ENCODE measurements around the gene RAB3IP.
"Not testable (repeated sequence)": the region's sequence is repeated elsewhere in the genome, so short reads cannot be mapped to it uniquely, and the experiment has no call there.

The RAB3IP gene

DNA sequence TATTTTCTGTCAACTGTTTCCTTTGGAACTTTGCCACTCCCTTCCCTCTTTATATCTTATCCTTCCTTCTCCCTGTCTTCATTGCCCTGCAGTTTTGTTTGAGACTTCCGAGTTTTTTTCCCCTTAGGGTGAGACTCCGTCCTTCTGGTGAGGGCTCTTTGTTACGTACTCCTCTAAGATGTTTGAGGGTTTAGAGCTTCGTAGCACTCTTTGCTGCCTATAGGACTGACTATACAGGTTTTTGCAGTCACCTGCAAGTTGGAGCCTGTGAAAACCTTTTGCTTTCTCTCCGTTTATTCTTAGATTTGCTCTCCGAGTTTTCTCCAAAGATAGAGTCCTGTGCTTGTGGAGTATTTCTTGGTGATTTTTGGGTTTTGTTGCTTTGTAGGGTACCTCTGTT is 44.7 kb downstream of the RAB3IP start:
- H4K20me1 ChIP-seq: no peaks in the 10 kb centered on the region
- H3K36me3 ChIP-seq: peaks cover 14 to 39% (median 21%) of the 10 kb centered on the region in 11 experiments; a peak in 19 of 22 replicates
- H3K4me1 ChIP-seq: no peaks in the 10 kb centered on the region
- no peak overlapping the region for H3K4me2 ChIP-seq
- H3K9me3 ChIP-seq (replicated peaks in 1 of 11): peaks cover 9 to 39% (median 29%) of the 10 kb centered on the region in 11 experiments; a peak in 21 of 22 replicates
- no peak for TF ChIP-seq Cebpa-rat (IDR thresholded peaks at IDR 0.05)
- H3K9ac ChIP-seq: no peak overlapping the region
- H3K4me3 ChIP-seq: no peak overlapping the region
- no peak overlapping the region for H3K27ac ChIP-seq
- no peaks in the 10 kb centered on the region for H3K27me3 ChIP-seq

DNA sequence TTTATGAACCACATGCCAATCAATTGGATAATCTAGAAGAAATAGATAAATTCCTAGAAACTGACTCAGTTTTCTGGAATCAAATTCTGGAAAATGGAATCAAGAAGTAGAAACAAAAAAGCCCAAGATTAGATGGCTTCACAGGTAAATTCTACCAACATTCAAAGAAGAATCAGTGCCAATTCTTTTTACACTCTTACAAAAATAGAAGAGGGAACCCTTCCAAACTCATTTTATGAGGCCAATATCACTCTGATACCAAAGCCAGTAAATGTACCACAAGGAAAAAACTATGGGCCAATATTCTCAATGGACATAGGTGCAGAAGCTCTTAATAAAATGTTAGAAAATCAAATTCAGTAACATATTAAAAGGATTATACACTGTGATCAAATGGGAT is 50.7 kb downstream of the RAB3IP start:
- Histone ChIP-seq H3K27ac (no peak overlapping the region), H4K20me1 (no peaks in the 10 kb centered on the region), H3K27me3 (no peaks in the 10 kb centered on the region), H3K9me3 (replicated peaks in 1 of 11) (peaks cover 25 to 37% (median 28%) of the 10 kb centered on the region in 11 experiments), H3K36me3 (peaks cover 9 to 37% (median 25%) of the 10 kb centered on the region in 11 experiments; a peak in 19 of 22 replicates), H3K9ac (no peak overlapping the region), H3K4me3 (no peak overlapping the region), H3K4me1 (no peaks in the 10 kb centered on the region), H3K4me2 (no peak overlapping the region)
- no peak for TF ChIP-seq Cebpa-rat (IDR thresholded peaks at IDR 0.05)

DNA sequence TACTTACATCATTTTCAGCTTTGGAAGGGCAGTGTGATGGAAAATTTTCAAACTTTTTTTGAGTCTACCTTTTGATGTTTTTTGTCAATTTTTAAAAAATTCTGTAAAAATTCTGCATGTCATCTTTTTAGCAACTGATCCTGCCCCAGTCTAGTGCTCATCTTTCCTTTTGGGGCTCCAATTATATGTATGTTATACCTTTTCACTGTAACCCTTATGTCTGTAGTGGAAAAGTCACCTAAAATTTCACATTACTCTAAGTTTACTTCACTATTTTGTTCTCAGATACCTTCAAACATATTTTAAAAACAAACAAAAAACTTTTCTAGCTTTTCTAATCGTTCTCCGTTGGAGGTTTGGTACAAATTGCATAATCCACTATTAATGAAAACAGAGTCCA is 53.9 kb downstream of the RAB3IP start:
- no peak for TF ChIP-seq Cebpa-rat (IDR thresholded peaks at IDR 0.05)
- no peak overlapping the region for H3K4me3 ChIP-seq
- peaks cover 26 to 37% (median 29%) of the 10 kb centered on the region in 11 experiments for H3K9me3 ChIP-seq (replicated peaks in 1 of 11)
- H3K27ac ChIP-seq: no peak overlapping the region
- H3K4me2 ChIP-seq: no peak overlapping the region
- H3K9ac ChIP-seq: no peak overlapping the region
- H3K27me3 ChIP-seq: no peaks in the 10 kb centered on the region
- H3K36me3 ChIP-seq: peaks cover 7 to 45% (median 28%) of the 10 kb centered on the region in 11 experiments; a peak in 21 of 22 replicates
- H4K20me1 ChIP-seq: no peaks in the 10 kb centered on the region
- H3K4me1 ChIP-seq: no peaks in the 10 kb centered on the region

DNA sequence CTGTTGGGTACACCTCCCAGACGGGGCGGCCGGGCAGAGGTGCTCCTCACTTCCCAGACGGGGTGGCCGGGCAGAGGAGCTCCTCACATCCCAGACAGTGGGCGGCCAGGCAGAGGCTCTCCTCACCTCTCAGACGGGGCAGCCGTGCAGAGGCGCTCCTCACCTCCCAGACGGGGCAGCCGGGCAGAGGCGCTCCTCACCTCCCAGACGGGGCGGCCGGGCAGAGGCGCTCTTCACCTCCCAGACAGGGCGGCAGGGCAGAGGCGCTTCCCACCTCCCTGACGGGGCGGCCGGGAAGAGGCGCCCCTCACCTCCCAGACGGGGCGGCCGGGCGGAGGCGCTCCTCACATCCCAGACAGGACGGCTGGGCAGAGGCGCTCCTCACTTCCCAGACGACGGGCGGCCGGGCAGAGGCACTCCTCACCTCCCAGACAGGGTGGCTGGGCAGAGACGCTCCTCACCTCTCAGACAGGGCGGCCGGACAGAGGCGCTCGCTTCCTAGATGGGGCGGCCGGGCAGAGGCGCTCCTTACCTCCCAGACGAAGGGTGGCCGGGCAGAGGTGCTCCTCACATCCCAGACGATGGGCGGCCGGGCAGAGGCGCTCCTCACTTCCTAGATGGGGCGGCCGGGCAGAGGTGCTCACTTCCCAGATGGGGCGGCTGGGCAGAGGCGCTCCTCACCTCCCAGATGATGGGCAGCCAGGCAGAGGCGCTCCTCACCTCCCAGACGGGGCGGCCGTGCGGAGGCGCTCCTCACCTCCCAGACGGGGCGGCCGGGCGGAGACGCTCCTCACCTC is 68.6 kb downstream of the RAB3IP start:
- H3K9me3 ChIP-seq (replicated peaks in 1 of 11): peaks cover 29 to 37% (median 33%) of the 10 kb centered on the region in 11 experiments
- H3K4me2 ChIP-seq, H3K27me3 ChIP-seq, H3K9ac ChIP-seq, H4K20me1 ChIP-seq, H3K27ac ChIP-seq, H3K4me1 ChIP-seq: not testable (repeated sequence)
- peaks cover 19 to 43% (median 24%) of the 10 kb centered on the region in 11 experiments for H3K36me3 ChIP-seq
- 0 out of 20 replicates have a peak overlapping the region, but pooled peaks of 1 of the 10 experiments have one; percentile 24 for H3K4me3 ChIP-seq

DNA sequence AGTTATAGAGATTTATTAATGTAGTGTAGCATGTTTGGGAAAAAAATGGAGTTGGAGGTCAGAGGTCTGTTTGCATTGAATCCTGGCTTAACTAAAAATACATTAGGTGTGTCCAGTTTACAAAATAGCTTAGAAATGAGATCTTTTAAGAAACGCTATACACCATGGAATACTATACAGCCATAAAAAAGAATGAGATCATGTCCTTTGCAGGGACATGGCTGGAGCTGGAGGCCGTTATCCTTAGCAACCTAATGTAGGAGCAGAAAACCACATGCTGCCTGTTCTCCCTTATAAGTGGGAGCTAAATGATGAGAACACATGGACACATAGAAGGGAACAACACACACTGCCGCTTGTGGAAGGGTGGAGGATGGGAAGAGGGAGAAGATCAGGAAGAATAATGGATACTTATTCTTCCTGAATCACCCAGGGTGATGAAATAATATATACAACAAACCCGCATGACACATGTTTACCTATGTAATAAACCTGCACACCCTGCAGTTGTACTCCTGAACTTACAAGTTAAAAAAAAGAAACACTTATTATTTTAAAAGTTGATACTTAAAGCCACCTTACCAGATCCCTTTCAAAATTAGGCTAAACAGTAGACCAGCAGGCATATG is 72.3 kb downstream of the RAB3IP start:
- no peak for TF ChIP-seq Cebpa-rat (IDR thresholded peaks at IDR 0.05)
- Histone ChIP-seq H3K4me1 (no peaks in the 10 kb centered on the region), H3K9me3 (replicated peaks in 1 of 11) (peaks cover 29 to 37% (median 33%) of the 10 kb centered on the region in 11 experiments), H3K9ac (no peak overlapping the region), H3K27me3 (no peaks in the 10 kb centered on the region), H3K4me3 (no peak overlapping the region), H3K27ac (no peak overlapping the region), H3K4me2 (no peak overlapping the region), H3K36me3 (peaks cover 19 to 41% (median 24%) of the 10 kb centered on the region in 11 experiments), H4K20me1 (no peaks in the 10 kb centered on the region)

DNA sequence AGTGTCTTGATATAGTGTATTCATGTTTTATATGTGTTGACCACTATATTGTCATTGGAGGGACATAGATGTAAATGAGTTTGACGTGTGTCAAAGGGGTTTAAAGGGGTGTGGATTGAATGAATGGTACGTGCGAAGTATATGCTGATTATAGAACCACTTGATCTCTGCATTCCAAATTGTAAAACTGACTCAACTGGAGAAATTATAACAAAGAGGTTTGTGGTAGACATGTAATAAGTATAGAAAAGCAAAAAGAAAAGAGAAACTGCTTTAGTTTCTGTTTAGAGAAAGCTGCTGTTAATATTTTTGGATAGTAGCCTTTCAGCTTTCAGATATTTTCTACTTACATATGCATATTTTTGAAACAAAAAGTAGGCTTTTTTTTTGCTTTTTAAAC is 77.4 kb downstream of the RAB3IP start:
- Histone ChIP-seq H3K4me1 (peaks cover 0 to 11% (median 6%) of the 10 kb centered on the region in 10 experiments; a peak in 8 of 20 replicates), H4K20me1 (no peaks in the 10 kb centered on the region), H3K9ac (no peak overlapping the region), H3K27ac (no peak overlapping the region), H3K27me3 (no peaks in the 10 kb centered on the region), H3K9me3 (replicated peaks in 1 of 11) (peaks cover under 1 to 3% (median 3%) of the 10 kb centered on the region in 11 experiments; a peak in 21 of 22 replicates), H3K4me3 (no peak overlapping the region), H3K36me3 (peaks cover under 1 to 17% (median 3%) of the 10 kb centered on the region in 11 experiments; a peak in 13 of 22 replicates), H3K4me2 (no peak overlapping the region)
- TF ChIP-seq Cebpa-rat (IDR thresholded peaks at IDR 0.05): no peak

DNA sequence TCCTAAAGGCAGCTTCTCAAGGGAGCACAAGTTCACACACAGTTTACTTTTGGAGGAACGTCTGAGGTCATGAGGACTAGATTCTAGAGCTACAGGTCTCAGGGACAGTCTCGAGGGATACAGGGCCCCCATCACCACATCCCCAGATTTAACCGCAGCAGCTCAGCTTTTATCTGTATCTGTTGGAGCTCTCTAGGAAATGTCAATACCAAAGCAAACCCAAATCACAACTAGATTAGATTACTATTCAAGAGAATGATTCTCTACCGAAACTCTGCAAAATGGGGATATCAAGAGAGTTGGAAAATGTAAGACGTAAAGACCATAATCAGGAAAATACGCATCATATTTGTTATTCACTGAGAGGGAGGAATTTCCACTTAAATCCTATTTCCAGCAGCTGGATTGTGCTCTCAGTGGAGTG is 82.4 kb downstream of the RAB3IP start:
- no peaks in the 10 kb centered on the region for H3K27me3 ChIP-seq
- peak overlapping the region in 6 of 11 experiments; percentile 15 to 56 (median 30); a peak in 4 of 22 replicates for H3K4me2 ChIP-seq
- H3K4me1 ChIP-seq: peaks cover 4 to 17% (median 11%) of the 10 kb centered on the region in 10 experiments; a peak in 12 of 20 replicates
- no peaks in the 10 kb centered on the region for H3K36me3 ChIP-seq
- no peak overlapping the region for H3K9ac ChIP-seq
- no peak for TF ChIP-seq Cebpa-rat (IDR thresholded peaks at IDR 0.05)
- no peaks in the 10 kb centered on the region for H4K20me1 ChIP-seq
- no peak overlapping the region for H3K27ac ChIP-seq
- H3K9me3 ChIP-seq (replicated peaks in 1 of 11): no peaks in the 10 kb centered on the region
- H3K4me3 ChIP-seq: no peak overlapping the region

DNA sequence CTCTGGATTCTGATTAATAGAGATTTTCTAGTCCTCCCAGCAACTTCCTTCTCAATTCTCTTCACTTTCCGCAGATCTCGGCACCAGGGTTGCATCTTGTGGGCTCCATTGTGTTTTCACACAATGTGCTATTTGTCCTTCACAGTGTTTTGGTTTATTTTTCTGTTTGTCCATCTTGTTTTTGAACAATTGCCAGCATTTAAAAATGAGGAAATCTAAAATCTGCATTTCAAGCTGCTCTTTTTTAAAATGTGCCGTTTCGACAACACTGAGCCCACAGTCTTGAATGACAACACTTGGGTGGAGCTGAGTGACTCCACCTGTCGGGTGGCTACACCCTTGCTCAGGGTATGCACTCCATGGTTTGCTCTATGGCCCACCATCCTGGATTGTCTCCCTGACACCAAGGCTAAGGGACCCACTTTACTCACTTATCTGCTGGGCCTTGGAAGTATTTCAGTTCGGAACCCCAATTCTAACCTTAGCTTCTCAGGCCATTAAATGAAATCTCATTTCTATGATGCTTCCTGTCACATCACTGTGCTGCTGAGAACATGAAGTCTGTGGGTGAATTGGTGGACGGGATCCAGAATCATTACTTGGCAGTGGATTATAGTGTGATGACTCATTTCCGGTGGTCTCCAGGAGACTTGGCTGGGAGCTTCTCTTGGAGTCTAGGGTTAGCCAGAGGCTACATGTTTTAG is 82.9 kb downstream of the RAB3IP start:
- H3K9me3 ChIP-seq (replicated peaks in 1 of 11): no peaks in the 10 kb centered on the region
- H3K4me1 ChIP-seq: peaks cover 4 to 17% (median 11%) of the 10 kb centered on the region in 10 experiments; a peak in 12 of 20 replicates
- no peaks in the 10 kb centered on the region for H3K27me3 ChIP-seq
- peak overlapping the region in 4 of 11 experiments; percentile 23 to 56 (median 41); a peak in 7 of 22 replicates for H3K4me2 ChIP-seq
- H3K4me3 ChIP-seq: no peak overlapping the region
- no peak for TF ChIP-seq Cebpa-rat (IDR thresholded peaks at IDR 0.05)
- no peak overlapping the region for H3K27ac ChIP-seq
- H3K9ac ChIP-seq: no peak overlapping the region
- no peaks in the 10 kb centered on the region for H4K20me1 ChIP-seq
- no peaks in the 10 kb centered on the region for H3K36me3 ChIP-seq

Measured in BLaER1 treated with 17β-estradiol and CSF1 and Interleukin-3, amounts not matched to agents 10 nM and 100 nM (cell line).